Tongue (tissue), 2 donors: ENCODE results near the gene TYMS. TPM values are rescaled to one million over a fixed set of nuclear protein-coding genes. Genes with fewer than 3 reads are reported as not detected.
A peak's percentile ranks its signal among the peaks of the same experiment; 100 is the strongest.
"Not testable (repeated sequence)": the region's sequence is repeated elsewhere in the genome, so short reads cannot be mapped to it uniquely, and the experiment has no call there.

Source experiments
- DNase-seq: peaks from one replicate; pipeline ENCODE4 v3.0.0-alpha.2; 2015
- total RNA-seq: library from RNA; depleted of rRNA; stranded (reverse); fragments of >200 nt; gene quantifications from one replicate; pipeline ENCODE4 v1.2.3, GENCODE V29; 2014

TYMS gene
- total RNA-seq, 1 donor from 2014 or later, result 31.6 TPM

DNA sequence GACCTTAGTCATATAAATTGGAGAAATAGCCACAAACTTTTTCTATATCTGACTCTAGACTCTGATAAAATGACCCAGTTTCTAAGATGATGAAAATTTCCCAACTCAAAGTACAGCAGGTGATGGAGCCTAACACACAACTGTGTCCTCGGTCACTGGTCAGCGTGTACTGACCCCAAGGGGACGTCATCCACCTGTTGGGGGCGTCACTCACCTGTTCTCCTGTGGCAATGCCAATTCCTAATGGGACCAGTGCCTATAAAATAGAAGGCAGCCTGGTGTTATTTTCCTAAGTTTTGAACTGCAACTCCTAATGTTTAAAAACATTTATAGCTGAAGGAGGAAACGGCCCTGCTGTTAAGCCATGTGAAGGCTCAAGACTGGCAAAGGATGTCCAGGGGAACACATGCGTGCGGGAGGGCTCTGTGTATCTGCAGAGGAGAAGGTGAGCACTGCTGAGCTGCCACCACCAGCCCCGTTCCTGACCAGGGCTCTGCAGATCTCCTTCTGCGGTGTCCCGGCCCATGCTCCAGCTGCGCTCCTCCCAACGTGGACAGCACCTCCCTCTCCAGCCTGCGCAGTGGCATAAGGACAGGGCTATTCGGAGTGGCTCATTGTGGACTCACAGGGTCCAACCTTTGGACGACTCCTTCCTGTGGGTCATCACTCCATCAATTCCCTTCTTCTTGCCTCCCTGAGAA lies 21.2 kb downstream of the TYMS start:
- no peak for DNase-seq

- DNase-seq, result no peak
Observed at GRCh38 chr18:679516-679915, 22.1 kb downstream of the TYMS start.

GRCh38 chr18:680392-680791 lies 22.9 kb downstream of the TYMS start:
- DNase-seq, result no peak

GRCh38 chr18:681985-682384 lies 24.5 kb downstream of the TYMS start:
- no peak for DNase-seq

DNA sequence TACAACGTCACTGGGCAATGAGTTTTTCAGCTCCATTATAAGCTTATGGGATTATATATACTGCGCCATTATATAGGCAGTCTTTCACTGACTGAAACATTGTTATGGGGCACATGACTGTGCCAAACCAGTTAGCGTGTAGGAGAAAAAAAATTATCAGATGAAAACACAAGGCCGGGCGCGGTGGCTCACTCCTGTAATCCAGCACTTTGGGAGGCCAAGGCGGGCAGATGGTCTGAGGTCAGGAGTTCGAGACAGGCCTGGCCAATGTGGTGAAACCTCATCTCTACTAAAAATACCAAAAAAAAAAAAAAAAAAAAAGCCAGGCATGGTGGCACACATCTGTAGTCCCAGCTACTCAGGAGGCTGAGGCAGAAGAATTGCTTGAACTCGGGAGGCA lies 25.0 kb downstream of the TYMS start:
- not testable (repeated sequence) for DNase-seq

- no peak for DNase-seq
Observed at GRCh38 chr18:682833-683232, 25.4 kb downstream of the TYMS start.

- DNase-seq, result no peak
Observed at GRCh38 chr18:683531-683930, 26.1 kb downstream of the TYMS start.

- DNase-seq, result no peak
Observed at GRCh38 chr18:685438-685837, 28.0 kb downstream of the TYMS start.

DNA sequence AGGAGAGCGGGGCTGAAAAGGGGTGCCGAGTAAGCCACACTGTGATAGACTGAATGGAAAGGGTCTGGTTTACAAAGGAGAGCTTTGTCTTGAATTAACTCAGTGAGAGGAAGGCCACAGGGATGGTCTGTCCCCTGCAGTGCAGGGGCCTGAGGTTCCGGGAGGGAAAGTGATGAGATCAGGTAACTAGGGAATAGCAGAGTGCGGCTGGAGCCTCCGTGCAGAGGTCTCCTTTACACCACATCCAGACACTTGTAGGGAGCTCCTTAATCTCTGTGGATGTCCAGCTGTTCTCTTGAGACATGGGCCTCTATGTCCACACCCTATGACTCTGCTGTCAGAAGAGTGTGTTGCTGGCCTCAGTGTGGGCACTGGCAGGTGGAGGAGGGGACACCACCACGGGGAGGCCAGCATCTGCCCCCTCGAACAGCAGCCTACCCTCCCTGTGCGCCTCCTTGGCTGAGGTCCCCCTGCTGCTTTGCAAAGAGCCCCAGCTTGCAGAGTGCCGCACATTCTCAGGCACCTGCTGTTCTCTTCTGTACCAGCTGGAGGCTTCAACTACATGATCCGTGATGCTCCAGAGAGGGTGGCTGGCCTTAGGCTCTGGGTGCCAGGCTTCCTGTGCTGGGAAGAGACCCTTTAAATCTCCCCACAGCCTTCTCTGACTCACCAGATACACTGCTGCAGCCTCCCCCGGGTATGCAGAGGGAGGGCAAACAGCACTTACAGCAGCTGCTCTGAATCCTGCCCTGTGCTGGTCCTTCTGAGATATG lies 29.1 kb downstream of the TYMS start:
- no peak for DNase-seq

- no peak for DNase-seq
Observed at GRCh38 chr18:688323-688722, 30.9 kb downstream of the TYMS start.

DNA sequence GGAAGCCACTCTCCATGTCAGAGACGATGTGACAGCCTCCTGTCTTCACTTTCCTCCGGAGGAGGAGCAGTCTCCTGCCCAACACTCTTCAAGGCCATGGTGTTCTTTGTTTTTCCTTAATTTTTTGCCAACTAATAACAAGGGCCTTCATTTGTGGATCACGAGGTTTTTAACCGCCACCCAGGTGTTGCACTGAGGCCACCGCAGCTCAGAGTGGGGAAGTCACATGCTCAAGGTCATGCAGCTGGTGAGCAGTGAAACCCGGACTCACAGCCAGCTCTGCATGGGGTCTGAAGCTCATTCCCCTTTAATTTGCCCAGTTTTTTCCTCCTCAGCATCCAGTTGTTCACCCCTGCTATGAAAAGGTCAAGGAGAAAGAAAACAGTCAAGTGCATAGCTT lies 35.4 kb downstream of the TYMS start:
- no peak for DNase-seq

- no peak for DNase-seq
Observed at GRCh38 chr18:693466-694187, 36.2 kb downstream of the TYMS start.

DNA sequence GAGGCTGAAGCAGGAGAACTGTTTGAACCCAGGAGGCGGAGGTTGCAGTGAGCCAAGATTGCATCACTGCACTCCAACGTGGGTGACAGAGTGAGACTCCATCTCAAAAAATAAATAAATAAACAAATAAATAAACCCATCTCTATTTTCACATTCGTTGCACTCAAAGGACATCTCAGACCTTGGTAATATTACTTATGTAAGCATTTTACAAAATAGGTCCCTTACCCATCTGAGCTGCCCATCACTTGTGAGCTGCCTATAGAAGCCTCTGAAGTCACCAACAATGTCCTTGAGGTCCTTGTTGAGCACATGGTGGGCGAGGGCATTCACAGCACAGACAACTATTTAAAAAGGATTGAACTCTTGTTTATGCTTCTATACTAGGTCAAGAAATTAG lies 39.6 kb downstream of the TYMS start:
- DNase-seq, result no peak

- DNase-seq, result no peak
Observed at GRCh38 chr18:697800-698199, 40.3 kb downstream of the TYMS start.

- no peak for DNase-seq
Observed at GRCh38 chr18:703213-703967, 45.9 kb downstream of the TYMS start.

GRCh38 chr18:706405-706804 lies 49.0 kb downstream of the TYMS start:
- DNase-seq, result no peak

GRCh38 chr18:708096-708495 lies 50.6 kb downstream of the TYMS start:
- no peak for DNase-seq

DNA sequence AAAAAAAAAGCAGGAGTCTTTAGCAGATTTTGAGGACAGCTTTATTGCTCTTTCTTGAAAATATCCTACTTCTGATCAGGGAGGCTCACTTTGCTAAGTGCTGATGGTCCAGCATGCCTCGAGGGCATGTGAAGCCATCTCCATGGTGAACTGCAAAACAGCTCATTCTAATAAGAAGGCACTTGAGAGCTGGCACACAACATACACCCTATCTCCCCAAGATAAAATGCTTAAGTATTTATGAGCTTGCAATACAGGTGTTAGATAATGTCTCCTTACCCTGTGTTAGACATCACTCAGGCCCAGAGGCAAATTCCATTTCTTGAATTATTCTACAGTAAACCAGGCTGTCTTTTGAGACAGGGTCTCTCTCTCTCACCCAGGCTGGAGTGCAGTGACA lies 52.3 kb downstream of the TYMS start:
- no peak for DNase-seq

GRCh38 chr18:710418-711300 lies 53.2 kb downstream of the TYMS start:
- DNase-seq, result no peak

DNA sequence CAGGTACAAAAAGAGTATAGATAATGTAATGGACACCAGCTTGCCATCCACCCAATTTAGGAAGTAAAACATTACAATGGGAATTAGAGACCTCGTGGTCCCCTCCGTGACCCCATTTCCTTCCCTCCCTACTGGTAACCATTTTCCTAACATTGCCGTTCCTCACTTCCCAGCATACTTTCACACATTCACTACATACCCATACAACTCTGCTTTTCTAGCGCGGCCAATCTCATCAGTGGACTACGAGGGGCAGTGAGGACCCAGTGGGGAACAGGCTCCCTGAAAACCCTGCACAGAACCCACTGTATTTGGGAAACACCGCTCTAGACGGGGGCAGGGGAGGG lies 53.8 kb downstream of the TYMS start:
- DNase-seq, result no peak

DNA sequence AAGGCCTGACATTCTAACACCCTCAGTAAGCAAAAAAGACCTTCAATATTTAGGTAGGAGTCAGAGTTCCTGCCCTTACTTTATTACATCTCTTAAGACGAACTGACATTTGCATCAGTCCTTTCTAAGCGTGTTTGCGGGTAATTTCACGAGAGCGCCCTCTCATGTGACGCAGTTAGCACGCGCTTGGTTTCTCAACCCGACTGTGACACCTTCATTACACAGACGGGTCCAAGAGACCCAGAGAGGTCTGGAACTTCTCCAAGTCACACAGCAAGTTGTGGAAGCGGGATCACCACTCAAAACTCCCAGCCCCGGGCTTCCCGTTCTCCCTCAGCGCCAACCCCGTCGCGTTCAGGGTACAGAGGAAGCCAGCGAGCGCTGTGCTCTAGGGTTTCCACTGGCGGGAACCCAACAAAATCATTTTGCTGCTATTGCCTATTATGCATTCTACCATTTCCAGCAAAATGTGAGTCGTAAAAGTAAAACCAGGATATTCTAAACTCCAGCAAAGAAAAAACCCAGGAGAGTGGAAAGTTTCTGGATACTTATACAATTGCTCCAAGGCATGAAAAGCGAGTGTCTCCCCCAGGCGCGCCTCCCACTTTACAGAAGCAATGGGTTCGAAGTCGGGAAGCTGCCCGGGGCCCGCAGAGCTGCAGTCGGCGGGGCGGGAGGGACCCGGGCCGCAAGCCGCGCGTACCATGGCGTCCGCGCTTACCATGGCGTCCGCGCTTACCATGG lies 54.4 kb downstream of the TYMS start:
- DNase-seq, result peak; percentile 80
